Left ventricle myocardium superior (tissue), 1 donor: ENCODE results near the gene PKP2. TPM values are rescaled to one million over a fixed set of nuclear protein-coding genes. Genes with fewer than 3 reads are reported as not detected.
A peak's percentile ranks its signal among the peaks of the same experiment; 100 is the strongest.

Experiments used
- ATAC-seq: fragments of 200-7000 bp; cut with Tn5 transposase; one replicate; pipeline ENCODE4 v1.9.1; 2020; ENCODE audit warnings: mild to moderate bottlenecking, moderate library complexity
- DNase-seq: peaks from one replicate; pipeline ENCODE4 v3.0.0-alpha.2; 2020
- intact Hi-C: fragments of 100-400 bp; cut with micrococcal nuclease; formaldehyde crosslinking; loops from one replicate; pipeline ENCODE4 v1.11.0; 2022
- long read RNA-seq: library from polyadenylated mRNA; unstranded; transcript quantifications from one replicate; pipeline ENCODE4 v2.0.0, GENCODE V29; 2021
- total RNA-seq: library from RNA; stranded (reverse); fragmentation: NEBNext Ultra II Directional; extraction: Animal tissue kit (Norgen Biotek cat#: 25700); gene quantifications from one replicate; pipeline ENCODE4 v1.2.1, GENCODE V29; 2021
- donor health status: DM: no; HTN: yes; CAD: no; lungs with severe emphysema.

The PKP2 gene
- 423 TPM for total RNA-seq
- long read RNA-seq, full-length matches to known transcripts: 587 of 843 reads
- long read RNA-seq, partial matches to known transcripts: 204 of 843 reads
- long read RNA-seq, other reads (novel, unspliced or antisense): 52 of 843 reads

DNA sequence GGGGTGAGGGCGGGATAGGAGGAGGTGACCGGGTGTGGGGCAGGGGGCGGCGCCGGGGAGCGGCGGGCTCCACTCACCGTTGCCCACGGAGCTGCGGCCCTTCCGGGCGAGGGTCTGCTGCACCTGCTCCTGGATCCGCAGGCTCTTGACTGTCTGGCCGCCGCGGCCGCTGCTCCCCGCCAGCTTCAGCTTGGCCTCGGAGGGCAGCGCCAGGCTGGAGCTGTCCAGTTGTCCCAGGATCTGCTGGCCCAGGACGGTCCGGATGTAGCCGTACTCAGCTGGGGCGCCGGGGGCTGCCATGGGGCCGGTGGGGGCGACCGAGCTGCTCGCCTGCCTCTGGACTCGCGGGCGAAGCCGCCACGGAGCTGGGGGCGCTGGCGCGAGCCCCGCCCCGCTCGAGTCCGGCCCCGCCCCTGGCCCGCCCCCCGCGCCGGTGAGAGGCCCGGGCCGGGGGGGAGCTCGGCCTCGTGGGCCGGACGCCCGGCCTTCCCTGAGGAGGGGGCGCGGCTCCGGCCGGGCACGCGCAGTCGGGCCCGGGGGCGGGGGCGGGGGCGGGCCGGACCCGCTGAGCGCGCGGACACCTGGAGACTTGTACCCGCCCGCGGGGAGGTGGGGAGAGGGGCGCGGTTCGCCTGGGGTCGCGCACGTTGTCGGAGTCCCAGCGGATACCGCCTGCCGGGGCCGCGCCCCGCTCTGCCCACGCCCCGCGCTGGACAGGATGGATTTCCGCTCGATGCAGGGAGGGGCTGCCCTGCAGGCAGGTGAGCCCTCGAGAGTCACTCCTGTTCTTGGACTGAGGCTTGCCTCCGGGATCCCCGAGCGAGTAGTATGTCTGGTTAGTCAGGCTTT is at the start of gene PKP2:
Gene PKP2, minus strand, starts transcription at position 346 of the 849 bp plus-strand sequence. Its CDS starts 46 bp downstream, at position 300.
- ATAC-seq (peak; percentile 83), DNase-seq (peak; percentile 82)
- intact Hi-C loops: loop anchor here (10.0 kb wide), 1 partner anchor 102 kb away; no protein-coding TSS in a partner anchor

DNA sequence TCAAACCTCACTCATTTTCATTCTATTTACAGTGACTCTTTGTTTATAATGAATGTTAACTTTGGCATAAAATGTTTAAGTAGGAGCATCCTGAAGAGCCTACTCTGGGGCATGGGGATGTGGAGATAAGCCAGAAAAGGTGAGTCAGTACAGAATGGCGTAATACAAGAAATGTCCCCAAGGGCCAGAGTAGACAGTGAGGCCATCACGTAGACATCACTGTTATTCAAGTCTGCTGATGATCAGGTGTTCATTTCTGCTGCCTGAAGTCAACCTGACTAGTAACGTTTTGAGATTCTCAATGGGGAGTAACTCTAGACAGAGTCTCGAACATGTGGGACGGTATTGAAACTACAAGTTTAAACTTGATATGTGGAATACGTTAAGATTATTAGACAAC is 47.6 kb upstream of the PKP2 start:
- DNase-seq (no peak), ATAC-seq (no peak)
- intact Hi-C loops: no loop called here

- DNase-seq: no peak
- no peak for ATAC-seq
- intact Hi-C loops: no loop called here
Observed at GRCh38 chr12:32939801-32940200, 43.2 kb upstream of the PKP2 start.

GRCh38 chr12:32926963-32927362 is 30.4 kb upstream of the PKP2 start:
- ATAC-seq (no peak), DNase-seq (no peak)
- intact Hi-C loops: no loop called here

- DNase-seq (no peak), ATAC-seq (no peak)
- intact Hi-C loops: no loop called here
Observed at GRCh38 chr12:32926356-32926755, 29.8 kb upstream of the PKP2 start.

DNA sequence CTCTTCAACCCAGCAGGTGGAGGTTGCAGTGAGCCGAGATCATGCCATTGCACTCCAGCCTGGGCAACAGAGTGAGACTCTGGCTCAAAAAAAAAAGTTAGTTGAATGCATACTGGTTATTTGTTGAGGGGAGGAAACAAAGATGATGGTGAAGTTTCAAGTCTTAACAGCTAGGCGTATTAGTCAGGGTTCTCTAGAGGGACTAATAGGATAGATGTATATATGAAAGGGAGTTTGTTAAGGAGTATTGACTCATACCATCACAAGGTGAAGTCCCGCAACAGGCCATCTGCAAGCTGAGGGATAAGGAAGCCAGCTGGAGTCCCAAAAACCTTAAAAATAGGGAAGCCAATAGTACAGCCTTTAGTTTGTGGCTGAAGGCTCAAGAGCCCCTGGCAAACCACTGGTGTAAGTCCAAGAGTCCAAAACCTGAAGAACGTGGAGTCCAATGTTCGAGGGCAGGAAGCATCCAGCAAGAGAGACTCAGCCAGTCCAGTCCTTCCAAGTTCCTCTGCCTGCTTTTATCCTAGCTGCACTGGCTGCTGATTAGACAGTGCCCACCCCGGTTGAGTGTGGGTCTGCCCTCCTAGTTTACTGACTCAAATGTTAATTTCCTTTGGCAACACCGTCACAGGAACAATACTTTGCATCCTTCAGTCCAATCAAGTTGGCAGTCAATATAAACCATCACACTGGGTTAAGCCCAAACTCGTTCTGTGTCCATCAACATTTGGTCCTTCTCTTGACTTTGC is 26.1 kb upstream of the PKP2 start:
- DNase-seq (no peak), ATAC-seq (no peak)
- intact Hi-C loops: no loop called here

DNA sequence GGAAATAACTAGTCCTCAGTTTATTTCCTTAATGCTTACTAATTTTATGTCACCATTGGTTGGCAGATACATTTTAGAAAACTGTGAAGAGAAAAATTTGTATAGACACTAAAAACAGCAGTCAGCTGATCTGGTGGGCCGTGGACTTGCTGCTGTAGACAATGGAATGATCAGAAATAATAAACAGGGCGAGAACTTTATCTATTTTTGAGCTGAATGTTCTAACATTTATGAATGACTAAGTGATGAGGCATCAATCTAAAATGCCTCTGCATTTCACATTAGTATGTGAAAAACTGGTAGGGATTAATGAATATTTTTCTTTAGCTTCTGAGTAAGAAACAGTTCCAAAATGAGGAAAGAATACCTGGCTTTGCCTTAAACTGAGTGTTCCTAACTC is 24.8 kb upstream of the PKP2 start:
- intact Hi-C loops: no loop called here
- DNase-seq: no peak
- ATAC-seq: no peak

GRCh38 chr12:32920506-32921085 is 24.0 kb upstream of the PKP2 start:
- DNase-seq (no peak), ATAC-seq (no peak)
- intact Hi-C loops: no loop called here

DNA sequence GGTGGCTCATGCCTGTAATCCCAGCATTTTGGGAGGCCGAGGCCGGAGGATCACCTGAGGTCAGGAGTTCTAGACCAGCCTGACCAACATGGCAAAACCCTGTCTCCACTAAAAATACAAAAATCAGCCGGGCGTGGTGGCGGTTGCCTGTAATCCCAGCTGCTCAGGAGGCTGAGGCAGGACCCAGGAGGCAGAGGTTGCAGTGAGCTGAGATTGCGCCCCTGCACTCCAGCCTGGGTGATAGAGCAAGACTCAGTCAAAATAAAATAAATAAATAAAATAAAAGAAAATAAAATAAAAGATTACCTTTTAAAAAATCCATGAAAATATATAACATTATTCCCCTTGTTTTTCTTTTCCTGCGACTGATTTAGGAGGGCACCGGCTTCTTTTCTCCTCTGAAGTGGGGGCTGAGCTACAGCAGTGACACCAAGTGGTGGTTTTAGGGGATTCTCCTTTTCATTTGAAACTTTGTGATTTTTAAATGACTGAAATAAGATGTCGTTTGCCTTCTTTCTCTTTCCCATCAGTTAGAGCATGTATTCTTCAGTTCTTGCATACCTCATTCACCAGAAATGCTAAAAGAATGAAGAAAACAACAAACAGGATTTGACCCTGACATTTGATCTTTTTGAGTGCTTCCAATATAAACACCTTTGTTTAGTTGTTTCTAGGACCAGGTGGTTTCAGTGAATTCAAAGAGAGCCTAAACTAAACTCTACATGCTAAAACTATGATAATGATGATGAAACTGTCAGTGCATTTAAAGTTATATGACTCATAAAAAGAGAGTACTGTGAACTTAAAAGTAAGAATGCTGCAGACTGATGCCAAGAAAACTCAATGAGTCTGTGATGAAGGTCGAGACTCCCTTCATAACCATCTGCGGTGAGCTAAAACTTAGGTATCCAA is 22.6 kb upstream of the PKP2 start:
- DNase-seq: no peak
- ATAC-seq: peak; percentile 74
- intact Hi-C loops: loop anchor here (10.0 kb wide), 1 partner anchor 164 kb away; the partner anchor contains the start of gene YARS2

DNA sequence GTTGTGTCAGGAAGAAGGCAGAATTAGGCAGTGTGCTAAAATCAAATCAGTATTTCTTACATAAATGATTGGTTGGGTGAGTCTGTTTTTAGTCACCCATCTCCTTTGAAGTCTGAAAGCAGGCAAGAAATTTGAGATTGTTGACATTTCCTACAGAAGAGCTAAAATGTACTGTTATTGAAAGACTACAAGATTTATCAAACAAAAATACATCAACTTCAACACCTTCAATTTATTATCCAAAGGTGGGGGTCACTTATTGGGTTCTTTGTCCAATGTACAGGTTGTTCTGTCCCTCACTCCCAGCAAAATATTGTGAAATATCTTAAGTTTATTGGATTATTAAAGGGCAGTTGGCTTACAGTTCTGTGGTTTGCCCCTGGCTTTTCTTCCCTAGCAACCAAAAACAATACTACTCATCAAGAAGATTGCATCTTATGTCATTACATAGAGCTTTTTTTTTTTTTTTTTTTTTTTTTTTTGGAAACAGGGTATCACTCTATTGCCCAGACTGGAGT is 20.6 kb upstream of the PKP2 start:
- intact Hi-C loops: loop anchor here (10.0 kb wide), 1 partner anchor 162 kb away; the partner anchor contains the start of gene YARS2
- ATAC-seq: no peak
- DNase-seq: no peak

- intact Hi-C loops: no loop called here
- DNase-seq (no peak), ATAC-seq (no peak)
Observed at GRCh38 chr12:32907898-32908476, 11.4 kb upstream of the PKP2 start.

DNA sequence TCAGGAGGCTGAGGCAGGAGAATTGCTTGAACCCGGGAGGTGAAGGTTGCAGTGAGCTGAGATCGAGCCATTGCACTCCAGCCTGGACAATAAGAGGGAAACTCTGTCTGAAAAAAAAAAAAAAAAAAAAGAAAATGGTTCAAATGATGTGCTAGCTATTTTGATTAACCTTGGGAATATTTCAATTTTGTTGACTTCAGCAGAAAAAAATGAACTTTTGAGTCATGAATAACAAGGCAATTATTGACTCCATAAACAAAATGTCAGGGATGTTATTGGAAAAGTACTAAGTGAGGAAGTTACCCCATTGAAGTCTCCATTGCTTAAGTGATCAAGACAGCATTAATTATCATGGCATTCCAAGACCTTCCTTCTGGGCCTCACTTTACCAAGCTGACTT is 10.6 kb upstream of the PKP2 start:
- intact Hi-C loops: no loop called here
- DNase-seq: no peak
- ATAC-seq: no peak

- no peak for ATAC-seq
- DNase-seq: no peak
- intact Hi-C loops: no loop called here
Observed at GRCh38 chr12:32906399-32907165, 10.0 kb upstream of the PKP2 start.

GRCh38 chr12:32903763-32904162 is 7.2 kb upstream of the PKP2 start:
- intact Hi-C loops: no loop called here
- DNase-seq: no peak

DNA sequence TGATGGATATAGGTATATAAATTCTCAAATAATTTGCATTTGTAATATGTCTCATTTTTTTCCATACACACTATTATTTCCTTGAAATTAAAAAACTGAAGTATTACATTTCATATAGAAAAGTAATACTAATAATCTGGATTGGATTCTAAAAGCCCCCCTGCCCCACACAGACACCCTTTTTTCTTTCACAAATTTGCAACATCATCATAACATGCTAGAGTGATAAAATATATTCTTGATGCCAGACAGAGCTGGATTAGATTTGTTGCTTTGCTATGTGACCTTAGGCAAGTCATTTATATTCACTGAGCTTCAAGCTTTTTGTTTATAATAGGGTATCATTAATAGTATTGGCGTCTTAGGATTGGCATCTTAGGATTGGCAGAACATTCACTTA is 6.7 kb upstream of the PKP2 start:
- ATAC-seq (peak; percentile 62), DNase-seq (no peak)
- intact Hi-C loops: no loop called here

More at GRCh38 chr12:32903763-32904162, 7.2 kb upstream of the PKP2 start:
- peak; percentile 66 for ATAC-seq

GRCh38 chr12:32902287-32902997 is 5.9 kb upstream of the PKP2 start:
- ATAC-seq (no peak), DNase-seq (no peak)
- intact Hi-C loops: no loop called here

GRCh38 chr12:32901553-32901952 is 5.0 kb upstream of the PKP2 start:
- intact Hi-C loops: no loop called here
- DNase-seq (no peak), ATAC-seq (no peak)
